Mammary epithelial cell (primary cell): Measurements from ENCODE around the gene EML5.

Experiments used
- CTCF ChIP-seq, 2 donors: IDR thresholded peaks in 1 of 2; conservative IDR thresholded peaks in 1 of 2; 2 replicates each; pipeline ENCODE4 v1.5.1; 2011 to 2012; ENCODE audit warnings: inconsistent platforms in 2 of 2, low read length in 2 of 2, mild to moderate bottlenecking in 2 of 2, control low read depth in 1 of 2, low read depth in 1 of 2; ENCODE audit not compliant: insufficient read depth in 1 of 2; ENCODE audit errors: extremely low read depth in 1 of 2
- EZH2 ChIP-seq: IDR thresholded peaks from 2 replicates; pipeline ENCODE4 v1.6.1; 2012; ENCODE audit warnings: low read length, inconsistent platforms, borderline replicate concordance

DNA sequence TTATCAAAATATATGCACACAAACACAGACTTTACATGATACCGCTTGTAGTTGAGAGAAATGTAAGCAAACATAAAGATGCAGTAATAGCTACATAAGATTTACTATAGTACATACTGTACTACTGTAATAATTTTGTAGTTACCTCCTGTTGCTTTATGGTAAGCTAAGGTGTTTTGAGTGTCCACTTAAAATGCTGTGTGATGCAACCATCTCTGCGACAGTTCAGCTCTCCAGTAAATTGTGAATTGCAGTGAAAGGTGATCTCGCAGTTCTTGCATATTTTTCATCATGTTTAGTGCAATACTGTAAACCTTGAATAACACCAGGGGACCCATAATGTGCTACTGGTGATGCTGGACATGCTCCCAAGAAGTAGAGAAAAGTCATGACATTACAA is 208.3 kb downstream of the EML5 start:
- TF ChIP-seq CTCF (conservative IDR thresholded peaks at IDR 0.05 in 1 of 2, IDR thresholded peaks at IDR 0.05 in 1 of 2; ENCODE audit: extremely low read depth in 1 of 2, insufficient read depth in 1 of 2, low read depth in 1 of 2, low read length in 2 of 2), result no peak
- TF ChIP-seq EZH2, result no peak
